ENCODE results near the gene ATP8A1.

DNA sequence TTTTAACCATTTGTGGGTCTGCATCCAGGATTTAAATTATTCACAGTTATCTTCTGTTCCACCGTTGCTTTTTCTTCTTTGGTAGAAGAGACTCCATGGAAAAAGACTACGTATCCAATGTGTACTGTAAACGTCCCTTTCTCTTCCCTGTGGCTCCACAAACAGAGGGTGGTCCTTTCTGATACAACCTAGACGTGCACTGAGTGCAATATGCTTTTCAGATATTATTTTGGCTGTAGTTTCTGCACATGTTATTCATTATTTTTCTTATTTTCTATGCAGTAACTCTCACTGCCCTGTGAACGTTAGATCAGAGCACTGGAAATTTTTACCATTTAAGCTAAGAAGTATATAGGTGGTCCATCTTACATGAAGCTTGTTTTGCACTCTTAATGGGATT lies 186.9 kb downstream of the ATP8A1 start:
- TF ChIP-seq, protein P1, sequence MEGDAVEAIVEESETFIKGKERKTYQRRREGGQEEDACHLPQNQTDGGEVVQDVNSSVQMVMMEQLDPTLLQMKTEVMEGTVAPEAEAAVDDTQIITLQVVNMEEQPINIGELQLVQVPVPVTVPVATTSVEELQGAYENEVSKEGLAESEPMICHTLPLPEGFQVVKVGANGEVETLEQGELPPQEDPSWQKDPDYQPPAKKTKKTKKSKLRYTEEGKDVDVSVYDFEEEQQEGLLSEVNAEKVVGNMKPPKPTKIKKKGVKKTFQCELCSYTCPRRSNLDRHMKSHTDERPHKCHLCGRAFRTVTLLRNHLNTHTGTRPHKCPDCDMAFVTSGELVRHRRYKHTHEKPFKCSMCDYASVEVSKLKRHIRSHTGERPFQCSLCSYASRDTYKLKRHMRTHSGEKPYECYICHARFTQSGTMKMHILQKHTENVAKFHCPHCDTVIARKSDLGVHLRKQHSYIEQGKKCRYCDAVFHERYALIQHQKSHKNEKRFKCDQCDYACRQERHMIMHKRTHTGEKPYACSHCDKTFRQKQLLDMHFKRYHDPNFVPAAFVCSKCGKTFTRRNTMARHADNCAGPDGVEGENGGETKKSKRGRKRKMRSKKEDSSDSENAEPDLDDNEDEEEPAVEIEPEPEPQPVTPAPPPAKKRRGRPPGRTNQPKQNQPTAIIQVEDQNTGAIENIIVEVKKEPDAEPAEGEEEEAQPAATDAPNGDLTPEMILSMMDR (IDR thresholded peaks at IDR 0.05), result no peak
- TF ChIP-seq EP300 (IDR thresholded peaks at IDR 0.05), result no peak
- TF ChIP-seq POLR2AphosphoS5 (IDR thresholded peaks at IDR 0.05), result no peak
- TF ChIP-seq POLR2A (IDR thresholded peaks at IDR 0.05; ENCODE audit: low read depth), result no peak

Measured in esophagus muscularis mucosa (tissue), 4 donors.